ENCODE measurements around the gene POMT1. TPM values are rescaled to one million over a fixed set of nuclear protein-coding genes. Genes with fewer than 3 reads are reported as not detected.

Gene POMT1
- total RNA-seq, 3 donors from 2014 or later (not counting 1 experiment from before 2014, with no cell fraction given): 35.5 to 38.8 (median 36.3) TPM

- 91% methylated on average over 29 of the region's 29 CpGs for WGBS (ENCODE audit: insufficient coverage)
- Histone ChIP-seq H3K4me3 (ENCODE audit: low read length) (no peak overlapping the region), H3K9me3 (ENCODE audit: control insufficient read depth, insufficient read depth, low read length) (no peaks in the 10 kb centered on the region), H3K4me1 (ENCODE audit: control insufficient read depth, insufficient read depth, low read length) (no peaks in the 10 kb centered on the region), H3K27ac (ENCODE audit: low read length) (no peak overlapping the region), H3K27me3 (ENCODE audit: control insufficient read depth, insufficient read depth, low read length) (no peaks in the 10 kb centered on the region), H3K36me3 (ENCODE audit: control insufficient read depth, insufficient read depth, low read length) (peaks cover 68% of the 10 kb centered on the region)
- Mint-ChIP-seq H3K4me1 (peaks cover 0 to 5% of the 10 kb centered on the region in 2 donors), H3K9me3 (no peaks in the 10 kb centered on the region), H3K27ac (no peak overlapping the region), H3K36me3 (peaks cover 6% of the 10 kb centered on the region), H3K4me3 (no peak overlapping the region), H3K27me3 (ENCODE audit: low read depth in 2 of 2) (no peaks in the 10 kb centered on the region)
- DNase-seq (no peak), ATAC-seq (no peak)
- no peak for TF ChIP-seq CTCF (IDR thresholded peaks at IDR 0.05)
- intact Hi-C loops (cut with micrococcal nuclease): no loop called here
Observed at GRCh38 chr9:131523451-131524435, 21.0 kb downstream of the POMT1 start.

- peaks cover 6% of the 10 kb centered on the region for H3K36me3 Mint-ChIP-seq
- Histone ChIP-seq H3K4me1 (ENCODE audit: control insufficient read depth, insufficient read depth, low read length) (peaks cover 3% of the 10 kb centered on the region), H3K4me3 (ENCODE audit: low read length) (no peak overlapping the region), H3K9me3 (ENCODE audit: control insufficient read depth, insufficient read depth, low read length) (no peaks in the 10 kb centered on the region), H3K27me3 (ENCODE audit: control insufficient read depth, insufficient read depth, low read length) (no peaks in the 10 kb centered on the region), H3K36me3 (ENCODE audit: control insufficient read depth, insufficient read depth, low read length) (peaks cover 65% of the 10 kb centered on the region), H3K27ac (ENCODE audit: low read length) (no peak overlapping the region)
- no peak overlapping the region for H3K4me3 Mint-ChIP-seq
- intact Hi-C loops (cut with micrococcal nuclease): no loop called here
- TF ChIP-seq CTCF (IDR thresholded peaks at IDR 0.05): no peak
- H3K4me1 Mint-ChIP-seq: peaks cover 0 to 7% of the 10 kb centered on the region in 2 donors
- H3K27me3 Mint-ChIP-seq (ENCODE audit: low read depth in 2 of 2): no peaks in the 10 kb centered on the region
- no peak for ATAC-seq
- 91% methylated on average over 23 of the region's 23 CpGs for WGBS (ENCODE audit: insufficient coverage)
- H3K9me3 Mint-ChIP-seq: no peaks in the 10 kb centered on the region
- H3K27ac Mint-ChIP-seq: no peak overlapping the region
- no peak for DNase-seq
Observed at GRCh38 chr9:131524665-131525315, 22.1 kb downstream of the POMT1 start.

GRCh38 chr9:131525643-131526565, 23.2 kb downstream of the POMT1 start:
- Mint-ChIP-seq H3K36me3 (peaks cover 6% of the 10 kb centered on the region), H3K9me3 (no peaks in the 10 kb centered on the region), H3K4me3 (no peak overlapping the region), H3K27me3 (ENCODE audit: low read depth in 2 of 2) (no peaks in the 10 kb centered on the region), H3K27ac (no peak overlapping the region), H3K4me1 (peaks cover 0 to 10% of the 10 kb centered on the region in 2 donors)
- Histone ChIP-seq H3K27me3 (ENCODE audit: control insufficient read depth, insufficient read depth, low read length) (no peaks in the 10 kb centered on the region), H3K36me3 (ENCODE audit: control insufficient read depth, insufficient read depth, low read length) (peaks cover 62% of the 10 kb centered on the region), H3K4me3 (ENCODE audit: low read length) (no peak overlapping the region), H3K9me3 (ENCODE audit: control insufficient read depth, insufficient read depth, low read length) (no peaks in the 10 kb centered on the region), H3K27ac (ENCODE audit: low read length) (no peak overlapping the region), H3K4me1 (ENCODE audit: control insufficient read depth, insufficient read depth, low read length) (peaks cover 12% of the 10 kb centered on the region)
- DNase-seq: no peak
- no peak for ATAC-seq
- intact Hi-C loops (cut with micrococcal nuclease): no loop called here
- 98% methylated on average over 16 of the region's 19 CpGs for WGBS (ENCODE audit: insufficient coverage)
- no peak for TF ChIP-seq CTCF (IDR thresholded peaks at IDR 0.05)

Measured in natural killer cell (primary cell).